NCI-H128 (cell line): ENCODE results near the gene APOA1.

ENCODE experiments used
- DNase-seq: peaks from one replicate; lab custom pipeline; 2025; ENCODE audit not compliant: unreplicated experiment; lab: John Stamatoyannopoulos, UW

Gene APOA1

GRCh38 chr11:116837231-116838091 lies at the start of gene APOA1:
Gene APOA1 (minus strand): TSS chr11:116837622. CDS start chr11:116837387, 235 bp downstream.
- DNase-seq, result no peak

GRCh38 chr11:116885951-116886655 lies 48.7 kb upstream of the APOA1 start:
- DNase-seq, result no peak

GRCh38 chr11:116882386-116882785 lies 45.0 kb upstream of the APOA1 start:
- no peak for DNase-seq

- DNase-seq, result no peak
These were observed 43.7 kb upstream of the APOA1 start for GRCh38 chr11:116881143-116881542.

GRCh38 chr11:116879800-116880625 lies 42.6 kb upstream of the APOA1 start:
- no peak for DNase-seq

DNA sequence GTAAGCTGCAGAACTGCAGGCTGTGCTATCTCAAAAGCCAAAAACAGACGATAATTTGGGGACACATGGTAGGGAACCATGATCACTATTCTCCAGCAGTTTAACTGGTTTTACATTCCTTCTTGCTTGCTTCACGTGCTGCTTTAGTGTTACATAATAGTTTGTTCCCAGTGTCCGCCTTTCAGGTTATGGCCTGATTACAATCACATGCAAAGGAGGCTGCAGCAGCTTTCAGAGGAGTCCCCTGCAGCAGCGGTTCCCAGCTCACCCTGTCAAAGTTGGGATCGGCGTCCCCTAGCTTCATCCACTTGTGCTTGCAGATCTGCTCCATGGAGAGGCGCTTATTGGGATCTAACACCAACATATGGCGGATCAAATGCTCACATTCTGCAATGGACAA lies 39.2 kb upstream of the APOA1 start:
- DNase-seq, result no peak

GRCh38 chr11:116875194-116875593 lies 37.8 kb upstream of the APOA1 start:
- no peak for DNase-seq

DNA sequence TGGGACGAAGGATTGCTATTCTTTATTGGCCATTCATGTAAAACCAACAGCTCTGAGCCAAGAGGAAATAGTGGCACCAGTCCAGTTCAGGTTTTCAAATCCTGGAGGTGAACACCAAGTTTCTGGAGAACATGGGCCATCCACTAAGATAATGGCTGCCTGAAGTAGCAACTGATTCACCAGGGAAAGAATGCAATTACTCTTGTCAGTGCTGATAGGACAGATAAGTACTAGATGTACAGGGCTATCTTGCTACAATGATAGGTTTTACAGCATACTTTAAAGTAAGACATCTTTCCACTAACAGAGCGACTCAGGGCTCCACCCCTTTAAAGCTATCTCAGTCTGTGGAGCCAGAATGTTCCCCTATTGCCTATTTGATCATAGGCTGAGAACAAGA lies 36.8 kb upstream of the APOA1 start:
- DNase-seq, result no peak

DNA sequence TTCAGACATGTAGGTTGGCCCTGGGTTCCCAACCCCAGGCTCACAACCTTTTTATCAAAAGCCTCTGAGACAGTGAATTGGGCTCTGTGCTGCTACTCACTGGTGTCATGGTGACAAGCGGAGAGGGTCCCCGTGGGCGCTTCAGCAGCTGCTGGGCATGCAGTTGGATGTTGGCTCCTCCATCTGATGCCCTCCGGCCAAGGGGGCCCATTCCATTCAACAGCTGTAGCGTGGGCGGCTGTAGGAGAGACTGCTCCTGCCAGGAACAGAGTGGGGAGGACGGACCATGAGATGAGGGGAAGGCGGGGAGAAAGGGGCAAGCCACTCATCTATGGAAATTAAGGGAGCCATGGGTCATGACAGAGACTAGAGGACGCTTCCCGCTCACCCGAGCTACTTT lies 36.0 kb upstream of the APOA1 start:
- no peak for DNase-seq

DNA sequence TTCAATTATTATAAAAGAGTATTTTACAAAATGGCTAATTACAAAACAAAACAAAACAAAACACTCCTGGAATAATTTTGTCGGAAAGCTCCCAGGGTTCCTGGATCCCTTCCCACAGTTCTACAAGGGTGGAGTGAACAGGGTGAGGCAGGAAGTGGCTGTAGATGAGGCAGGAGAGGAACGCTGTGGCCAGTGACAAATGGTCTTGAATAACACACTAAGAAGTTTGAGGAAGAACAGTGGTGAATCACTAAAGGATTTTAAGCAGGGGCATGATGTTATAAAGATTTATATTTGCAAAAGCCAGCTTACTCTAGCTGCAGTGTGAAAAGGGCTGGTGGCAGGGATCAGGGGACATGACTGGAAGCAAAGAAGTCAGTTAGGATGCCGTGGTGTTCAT lies 33.8 kb upstream of the APOA1 start:
- no peak for DNase-seq

- DNase-seq, result no peak
These were observed 32.6 kb upstream of the APOA1 start for GRCh38 chr11:116870054-116870453.

DNA sequence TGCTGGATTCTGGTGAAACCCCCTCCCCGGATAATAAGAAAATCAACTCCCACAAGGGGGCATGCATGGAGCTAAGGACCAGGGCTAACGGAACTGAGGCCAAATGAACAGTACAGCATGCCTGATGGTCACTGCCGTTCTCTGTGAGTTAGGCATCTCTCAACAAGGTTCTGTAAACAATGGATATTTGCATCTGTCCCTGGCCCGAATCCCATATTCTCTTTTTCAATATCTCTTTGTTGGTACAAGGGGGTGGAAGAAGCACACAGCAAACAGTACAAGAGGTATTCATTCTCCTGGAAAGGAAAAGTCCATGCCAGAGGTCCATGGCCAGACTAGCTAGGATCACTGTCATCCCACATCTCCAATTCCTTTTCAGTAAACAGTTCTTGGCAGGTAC lies 32.2 kb upstream of the APOA1 start:
- DNase-seq, result no peak

DNA sequence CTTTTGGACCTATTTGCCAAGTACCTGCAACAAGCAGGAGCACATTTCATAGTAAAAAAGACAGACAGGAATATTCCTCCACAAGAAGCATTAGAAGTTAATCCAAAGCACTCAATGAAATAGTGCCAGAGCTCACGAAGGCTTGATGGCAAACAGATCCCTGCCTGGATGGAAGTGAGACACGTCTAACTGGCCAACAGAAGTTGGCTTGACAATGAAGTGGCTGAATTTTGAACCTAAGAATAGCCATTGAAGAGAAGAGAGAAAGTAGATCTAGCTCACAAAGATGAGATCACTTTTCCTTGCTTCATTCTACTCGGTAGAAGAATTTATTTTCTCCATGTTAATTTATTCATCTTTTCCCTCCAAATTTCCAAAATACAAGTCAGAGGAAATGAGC lies 30.6 kb upstream of the APOA1 start:
- DNase-seq, result no peak

DNA sequence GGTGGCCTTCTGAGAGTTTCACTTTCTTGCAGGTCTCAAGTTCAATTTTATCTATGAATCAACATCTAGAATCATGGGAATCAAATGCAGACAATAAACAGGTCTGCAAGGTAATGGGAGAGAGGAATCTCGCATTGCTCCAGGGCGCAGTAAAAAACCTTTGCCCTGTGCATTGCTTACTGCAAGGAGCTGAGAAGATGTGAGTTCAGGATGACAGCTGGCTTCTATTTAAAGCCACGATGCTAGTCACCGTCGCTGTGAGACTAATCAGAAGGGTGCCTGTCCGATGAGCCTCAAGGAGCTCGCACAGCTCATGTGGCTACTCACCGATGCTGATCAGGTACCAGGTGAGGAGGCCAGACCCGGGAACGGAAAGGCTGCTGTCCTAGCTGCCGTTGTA lies 30.2 kb upstream of the APOA1 start:
- no peak for DNase-seq

- no peak for DNase-seq
These were observed 29.5 kb upstream of the APOA1 start for GRCh38 chr11:116866804-116867455.

GRCh38 chr11:116865696-116866095 lies 28.3 kb upstream of the APOA1 start:
- no peak for DNase-seq

DNA sequence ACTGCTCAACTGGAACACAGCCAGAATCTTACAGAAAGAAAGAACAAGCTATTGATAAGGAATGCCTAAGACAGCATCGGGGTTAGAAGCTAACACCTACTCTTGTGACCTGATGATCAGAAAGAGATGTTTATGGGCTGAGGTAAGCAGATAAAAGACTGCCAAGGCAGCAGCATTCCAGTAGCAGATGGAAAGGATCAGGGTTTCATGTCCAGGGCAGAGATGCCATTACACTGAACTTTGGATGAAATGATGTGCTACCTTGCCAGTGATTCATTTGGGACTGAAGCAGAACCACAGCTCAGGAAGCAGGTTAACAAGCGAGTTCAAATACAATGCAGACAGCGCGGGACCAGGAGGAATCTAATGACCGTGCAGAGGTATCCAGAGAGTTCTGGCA lies 27.1 kb upstream of the APOA1 start:
- no peak for DNase-seq

DNA sequence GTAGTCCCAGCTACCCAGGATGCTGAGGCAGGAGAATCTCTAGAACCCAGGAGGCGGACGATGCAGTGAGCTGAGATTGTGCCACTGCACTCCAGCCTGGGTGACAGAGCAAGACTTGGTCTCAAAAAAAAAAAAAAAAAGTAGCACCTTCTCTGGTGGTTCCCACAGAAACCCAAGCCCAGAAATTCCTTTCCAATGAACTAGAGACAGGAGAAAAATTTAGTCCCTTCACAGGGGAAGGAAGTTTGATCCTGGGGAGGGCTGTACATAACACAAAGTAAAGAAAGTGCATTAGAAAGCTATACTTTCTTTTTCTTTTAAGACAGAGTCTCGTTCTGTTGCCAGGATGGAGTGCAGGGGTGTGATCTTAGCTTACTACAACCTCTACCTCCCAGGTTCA lies 25.5 kb upstream of the APOA1 start:
- no peak for DNase-seq

DNA sequence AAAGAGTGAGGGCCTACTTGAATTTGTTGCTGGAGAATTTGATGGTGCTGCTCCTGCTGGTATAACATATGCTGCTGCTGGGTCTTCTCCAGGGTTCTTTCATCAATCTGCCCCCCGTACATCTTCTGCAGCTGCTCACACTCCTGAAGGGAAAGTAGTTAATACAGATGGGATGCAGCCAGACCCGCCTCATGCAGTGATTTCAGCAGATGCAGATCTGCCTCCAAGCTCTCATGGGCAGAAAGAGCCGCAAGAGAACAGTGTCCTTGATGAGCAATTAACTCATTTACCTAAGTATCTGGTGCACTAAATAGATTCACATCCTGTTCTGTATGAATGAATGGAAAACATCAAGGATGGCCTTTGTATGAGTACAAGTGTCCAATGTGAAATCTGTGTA lies 24.8 kb upstream of the APOA1 start:
- no peak for DNase-seq

- no peak for DNase-seq
These were observed 24.1 kb upstream of the APOA1 start for GRCh38 chr11:116861539-116861938.

GRCh38 chr11:116860303-116860702 lies 22.9 kb upstream of the APOA1 start:
- DNase-seq, result no peak
